GM12878 (cell line): ENCODE results near the gene CNTNAP2. TPM values are rescaled to one million over a fixed set of nuclear protein-coding genes. Genes with fewer than 3 reads are reported as not detected.

ENCODE experiments used
- ATAC-seq: fragments of 200-7000 bp; cut with Tn5 transposase; 3 replicates; pipeline ENCODE4 v1.9.1; 2020; ENCODE audit warnings: mild to moderate bottlenecking, moderate library complexity
- BruUV-seq: library from RNA; stranded (reverse); fragments of 400-500 nt; replicated peaks from 2 replicates; lab custom pipeline; 2021; lab: Mats Ljungman, UMichigan
- CTCF ChIA-PET: fragments of 300-600 bp; sonication (Branson Sonifier 250); formaldehyde crosslinking; extraction: SDS; loops from one replicate; lab custom pipeline; 2021; ENCODE audit warnings: inconsistent platforms; lab: Yijun Ruan, JAX
- POLR2A ChIA-PET: fragments of 350-600 bp; formaldehyde crosslinking; extraction: SDS; loops from one replicate; lab custom pipeline; 2021; ENCODE audit warnings: inconsistent platforms; lab: Charles Lee
- RAD21 ChIA-PET: fragments of 300-600 bp; sonication (Branson Sonifier 250); formaldehyde crosslinking; loops from one replicate; lab custom pipeline; 2023; ENCODE audit warnings: antibody characterized with exemption; ENCODE audit not compliant: unreplicated experiment; lab: Charles Lee
- SMC1A ChIA-PET: fragments of 300-600 bp; sonication (Branson Sonifier 250); formaldehyde crosslinking; loops from one replicate; lab custom pipeline; 2023; ENCODE audit not compliant: unreplicated experiment, uncharacterized antibody; lab: Charles Lee
- DNase-seq: peaks from one replicate; pipeline ENCODE4 v3.0.0-alpha.2; 2011; ENCODE audit warnings: low read depth, low spot score
- FAIRE-seq: peaks from 3 replicates; lab custom pipeline; 2011; peaks lifted over from hg19 to GRCh38; lab: Jason Lieb, UNC
- H2AFZ ChIP-seq: 2 replicates; pipeline ENCODE4 v1.6.0; 2011; ENCODE audit warnings: low read depth, low read length, control low read depth; ENCODE audit not compliant: control insufficient read depth
- H3K27ac ChIP-seq: 2 replicates; pipeline ENCODE4 v1.5.1; 2011; ENCODE audit warnings: control low read depth; ENCODE audit not compliant: control insufficient read depth, insufficient read depth
- H3K27me3 ChIP-seq, 2 experiments: replicated peaks in 1 of 2; 2 replicates each; pipeline versions ENCODE4 v1.6.0 to v1.6.1; 2011; ENCODE audit warnings: low read length in 1 of 2; ENCODE audit not compliant: control insufficient read depth in 2 of 2, insufficient read depth in 2 of 2
- H3K36me3 ChIP-seq, 2 experiments: 2 replicates each; pipeline ENCODE4 v1.5.1; 2011; ENCODE audit warnings: low read length in 1 of 2; ENCODE audit not compliant: control insufficient read depth in 2 of 2, insufficient read depth in 2 of 2
- H3K4me1 ChIP-seq: 2 replicates; pipeline ENCODE4 v1.6.1; 2011; ENCODE audit warnings: mild to moderate bottlenecking, low read length, moderate library complexity, mixed read lengths; ENCODE audit not compliant: control insufficient read depth, insufficient read depth
- H3K4me2 ChIP-seq: 2 replicates; pipeline ENCODE4 v1.6.0; 2011; ENCODE audit warnings: control low read depth; ENCODE audit not compliant: control insufficient read depth, insufficient read depth
- H3K4me3 ChIP-seq: fragments of 200-600 bp; sonication (generic); 2 replicates; pipeline ENCODE4 v1.5.1; 2016
- H3K79me2 ChIP-seq: 2 replicates; pipeline ENCODE4 v1.6.0; 2011; ENCODE audit warnings: low read length; ENCODE audit not compliant: control insufficient read depth, insufficient read depth
- H3K9ac ChIP-seq: 2 replicates; pipeline ENCODE4 v1.8.0; 2011; ENCODE audit warnings: low read length, control low read depth, mixed read lengths; ENCODE audit not compliant: control insufficient read depth, insufficient read depth
- H3K9me3 ChIP-seq: replicated peaks from 3 replicates; pipeline ENCODE4 v1.5.1; 2011; ENCODE audit warnings: mild to moderate bottlenecking, low read length; ENCODE audit not compliant: control insufficient read depth, insufficient read depth
- H4K20me1 ChIP-seq: 2 replicates; pipeline ENCODE4 v1.6.0; 2011; ENCODE audit not compliant: control insufficient read depth, insufficient read depth
- ATF7 ChIP-seq: fragments of 450-650 bp; IDR thresholded peaks from 2 replicates; pipeline ENCODE4 v1.6.1; 2016; ENCODE audit warnings: low read depth, mild to moderate bottlenecking
- CHD2 ChIP-seq: IDR thresholded peaks from 2 replicates; pipeline ENCODE4 v1.6.1; 2011; ENCODE audit warnings: low read depth, low read length, improper control_type of control experiment, borderline replicate concordance
- E4F1 ChIP-seq: fragments of 450-650 bp; IDR thresholded peaks from 2 replicates; pipeline ENCODE4 v1.6.1; 2018; ENCODE audit warnings: borderline replicate concordance, mild to moderate bottlenecking; ENCODE audit not compliant: partially characterized antibody
- LARP7 ChIP-seq: fragments of 450-650 bp; IDR thresholded peaks from 2 replicates; pipeline ENCODE4 v1.6.1; 2017; ENCODE audit warnings: mild to moderate bottlenecking
- MYB ChIP-seq: fragments of 150-350 bp; IDR thresholded peaks from 2 replicates; pipeline ENCODE4 v1.6.1; 2014; ENCODE audit warnings: mild to moderate bottlenecking, low read depth, low read length, borderline replicate concordance
- POU2F2 ChIP-seq: IDR thresholded peaks from 3 replicates; pipeline ENCODE4 v1.6.1; 2011; ENCODE audit warnings: low read depth, mild to moderate bottlenecking, low read length, borderline replicate concordance
- RUNX3 ChIP-seq: IDR thresholded peaks from 2 replicates; pipeline ENCODE4 v1.6.1; 2012; ENCODE audit warnings: low read length, inconsistent platforms
- SUZ12 ChIP-seq: fragments of 200-600 bp; sonication (generic); IDR thresholded peaks from one replicate; pipeline ENCODE4 v1.6.1; 2018; ENCODE audit warnings: antibody characterized with exemption, mild to moderate bottlenecking; ENCODE audit not compliant: unreplicated experiment
- USF1 ChIP-seq: IDR thresholded peaks from 2 replicates; pipeline ENCODE4 v1.6.1; 2011; ENCODE audit warnings: borderline replicate concordance, low read depth, mild to moderate bottlenecking, moderate library complexity, mixed read lengths, low read length; ENCODE audit not compliant: insufficient read depth; ENCODE audit errors: extremely low read length
- ZBED1 ChIP-seq: IDR thresholded peaks from 2 replicates; pipeline ENCODE4 v1.6.1; 2016; ENCODE audit warnings: borderline replicate concordance
- ZNF384 ChIP-seq: IDR thresholded peaks from 2 replicates; pipeline ENCODE4 v1.6.1; 2012; ENCODE audit warnings: low read depth, mild to moderate bottlenecking, low read length, improper control_type of control experiment, borderline replicate concordance
- WGBS: methylation state at CpG from one replicate; pipeline ENCODE4 v1.1.6; 2016; ENCODE audit warnings: low lambda C conversion rate; ENCODE audit not compliant: insufficient replicate concordance, insufficient coverage; ENCODE audit errors: missing lambda C conversion rate; 5-methylcytosine and 5-hydroxymethylcytosine counted together
- in situ Hi-C: fragments of 300-500 bp; cut with MboI; formaldehyde crosslinking; loops from 9 replicates; pipeline ENCODE4 v1.14.3; 2018; ENCODE audit warnings: mixed read lengths
- intact Hi-C: fragments of 100-400 bp; cut with micrococcal nuclease; formaldehyde crosslinking; loops from one replicate; pipeline ENCODE4 v1.14.2; 2022; ENCODE audit not compliant: unreplicated experiment
- polyA plus RNA-seq, 11 experiments: library from polyadenylated mRNA; depleted of rRNA in 4 of 11; unstranded in 6 of 11; stranded (reverse) in 5 of 11; fragments of >200 nt; fragmentation: Nextera tagmentation in 4 of 11; fragmentation: Illumina TruSeq in 1 of 11; extraction: Ambion mirVana in 4 of 11; extraction: Trizol in 1 of 11; gene quantifications; 1 replicate in 1 of 11; 2 replicates in 10 of 11; pipeline versions ENCODE4 v1.2.1 to v1.2.3, GENCODE V29; 2011 to 2016; ENCODE audit warnings: inconsistent platforms in 2 of 11, missing spikeins in 2 of 11, low read depth in 1 of 11
- total RNA-seq, 4 experiments: library from RNA; depleted of rRNA in 3 of 4; stranded (reverse); fragments of >200 nt in 3 of 4; fragmentation: Illumina TruSeq in 1 of 4; extraction: Trizol in 1 of 4; gene quantifications; 2 replicates each; pipeline versions ENCODE4 v1.2.1 to v1.2.3, GENCODE V29; 2013 to 2021
- TF ChIP-seq, protein P1 (sequence below): fragments of 450-650 bp; IDR thresholded peaks from 2 replicates; pipeline ENCODE4 v1.6.1; 2017; ENCODE audit warnings: mild to moderate bottlenecking

The CNTNAP2 gene
- total and polyA plus RNA-seq, 10 of the 15 experiments (the other 5 are each of a cell fraction or from before 2014, with no cell fraction given), result 0.03 to 0.08 (median 0.03) TPM; not detected in 7

- ChIA-PET CTCF (no interaction called here), SMC1A (no interaction called here), POLR2A (no interaction called here), RAD21 (no interaction called here)
- Histone ChIP-seq H3K27me3 (no peaks in the 10 kb centered on the region), H4K20me1 (no peaks in the 10 kb centered on the region), H3K79me2 (no peaks in the 10 kb centered on the region), H3K9me3 (no peaks in the 10 kb centered on the region), H3K4me1 (no peaks in the 10 kb centered on the region), H3K9ac (no peak overlapping the region), H3K36me3 (no peaks in the 10 kb centered on the region), H3K27ac (no peak overlapping the region), H2AFZ (no peak overlapping the region), H3K4me3 (no peak overlapping the region), H3K4me2 (no peak overlapping the region)
- no peak for ATAC-seq
- BruUV-seq, result no TSS peak
- FAIRE-seq, result no peak
- TF ChIP-seq CHD2 (no peak), MYB (no peak), POU2F2 (no peak), ZNF384 (no peak), LARP7 (no peak)
- TF ChIP-seq, protein P1, sequence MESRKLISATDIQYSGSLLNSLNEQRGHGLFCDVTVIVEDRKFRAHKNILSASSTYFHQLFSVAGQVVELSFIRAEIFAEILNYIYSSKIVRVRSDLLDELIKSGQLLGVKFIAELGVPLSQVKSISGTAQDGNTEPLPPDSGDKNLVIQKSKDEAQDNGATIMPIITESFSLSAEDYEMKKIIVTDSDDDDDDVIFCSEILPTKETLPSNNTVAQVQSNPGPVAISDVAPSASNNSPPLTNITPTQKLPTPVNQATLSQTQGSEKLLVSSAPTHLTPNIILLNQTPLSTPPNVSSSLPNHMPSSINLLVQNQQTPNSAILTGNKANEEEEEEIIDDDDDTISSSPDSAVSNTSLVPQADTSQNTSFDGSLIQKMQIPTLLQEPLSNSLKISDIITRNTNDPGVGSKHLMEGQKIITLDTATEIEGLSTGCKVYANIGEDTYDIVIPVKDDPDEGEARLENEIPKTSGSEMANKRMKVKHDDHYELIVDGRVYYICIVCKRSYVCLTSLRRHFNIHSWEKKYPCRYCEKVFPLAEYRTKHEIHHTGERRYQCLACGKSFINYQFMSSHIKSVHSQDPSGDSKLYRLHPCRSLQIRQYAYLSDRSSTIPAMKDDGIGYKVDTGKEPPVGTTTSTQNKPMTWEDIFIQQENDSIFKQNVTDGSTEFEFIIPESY, result no peak
- in situ Hi-C loops (no loop called here), intact Hi-C loops (no loop called here)
- no peak for DNase-seq
These were observed 2273.8 kb downstream of the CNTNAP2 start for GRCh38 chr7:148390381-148390780.

GRCh38 chr7:148391591-148391990 is 2275.0 kb downstream of the CNTNAP2 start:
- intact Hi-C loops (no loop called here), in situ Hi-C loops (no loop called here)
- ChIA-PET POLR2A (no interaction called here), SMC1A (no interaction called here), RAD21 (no interaction called here), CTCF (no interaction called here)
- no peaks in the 10 kb centered on the region for H3K27me3 ChIP-seq
- DNase-seq (no peak), ATAC-seq (no peak), FAIRE-seq (no peak)
- no peaks in the 10 kb centered on the region for H3K4me1 ChIP-seq
- H3K27ac ChIP-seq, result no peak overlapping the region
- H3K9me3 ChIP-seq, result no peaks in the 10 kb centered on the region
- no peak for TF ChIP-seq RUNX3
- no peak for TF ChIP-seq ATF7
- TF ChIP-seq ZBED1, result no peak
- TF ChIP-seq SUZ12, result no peak
- no peak for TF ChIP-seq ZNF384
- TF ChIP-seq USF1, result no peak
- TF ChIP-seq E4F1, result no peak
- H4K20me1 ChIP-seq, result no peaks in the 10 kb centered on the region
- no TSS peak for BruUV-seq
- H3K9ac ChIP-seq, result no peak overlapping the region
- H3K4me3 ChIP-seq, result no peak overlapping the region
- no peaks in the 10 kb centered on the region for H3K36me3 ChIP-seq
- no peaks in the 10 kb centered on the region for H3K79me2 ChIP-seq
- 74% methylated on average over 4 of the region's 4 CpGs for WGBS
- H3K4me2 ChIP-seq, result no peak overlapping the region
- H2AFZ ChIP-seq, result no peak overlapping the region
